Measurements from ENCODE around the gene ALDH3A2.
"Not testable (repeated sequence)": the region's sequence is repeated elsewhere in the genome, so short reads cannot be mapped to it uniquely, and the experiment has no call there.

The ALDH3A2 gene

DNA sequence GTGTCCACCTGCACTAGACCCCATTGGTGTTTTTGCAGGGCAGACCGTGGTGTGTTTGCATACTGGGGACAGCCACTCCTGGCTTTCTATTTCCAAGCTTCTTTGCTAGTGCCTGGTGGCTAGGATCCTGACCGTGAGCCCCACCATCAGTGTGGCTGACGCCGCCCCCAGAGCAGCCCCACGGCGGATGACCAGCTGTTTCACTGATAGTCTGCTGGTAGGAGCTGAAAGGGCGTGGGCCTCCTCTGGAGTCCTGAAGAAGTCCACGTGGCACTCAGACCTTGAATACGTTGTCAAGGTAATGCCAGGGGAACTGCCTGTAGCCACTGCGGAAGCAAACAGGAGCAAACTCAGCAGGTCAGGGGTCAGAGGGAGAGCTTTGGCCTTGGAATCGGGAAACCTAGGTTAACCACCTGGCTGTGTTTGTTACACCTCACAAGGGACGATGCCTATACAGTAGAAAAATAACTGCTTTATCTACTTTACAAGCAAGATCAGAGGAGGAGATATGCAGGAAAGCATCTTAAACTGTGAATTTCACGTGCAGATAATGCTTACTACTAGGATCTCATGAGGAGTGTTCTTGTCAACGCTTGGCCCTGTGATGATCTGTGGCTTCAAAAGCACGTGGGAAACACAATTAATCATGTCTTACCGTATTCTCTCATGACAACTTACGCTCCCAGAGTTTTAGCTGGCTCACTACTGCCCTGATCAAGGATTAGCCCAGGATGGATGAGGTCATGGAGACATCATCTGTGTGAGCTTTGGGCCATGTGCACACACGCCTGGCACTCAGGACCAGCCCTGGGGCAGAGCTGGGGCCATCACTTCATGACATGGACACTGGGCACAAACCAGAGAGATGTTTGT lies 30.3 kb downstream of the ALDH3A2 start:
- DNase-seq (ENCODE audit: low spot score) = no peak

GRCh38 chr17:19683117-19683516 lies 34.6 kb downstream of the ALDH3A2 start:
- DNase-seq (ENCODE audit: low spot score) = no peak

DNA sequence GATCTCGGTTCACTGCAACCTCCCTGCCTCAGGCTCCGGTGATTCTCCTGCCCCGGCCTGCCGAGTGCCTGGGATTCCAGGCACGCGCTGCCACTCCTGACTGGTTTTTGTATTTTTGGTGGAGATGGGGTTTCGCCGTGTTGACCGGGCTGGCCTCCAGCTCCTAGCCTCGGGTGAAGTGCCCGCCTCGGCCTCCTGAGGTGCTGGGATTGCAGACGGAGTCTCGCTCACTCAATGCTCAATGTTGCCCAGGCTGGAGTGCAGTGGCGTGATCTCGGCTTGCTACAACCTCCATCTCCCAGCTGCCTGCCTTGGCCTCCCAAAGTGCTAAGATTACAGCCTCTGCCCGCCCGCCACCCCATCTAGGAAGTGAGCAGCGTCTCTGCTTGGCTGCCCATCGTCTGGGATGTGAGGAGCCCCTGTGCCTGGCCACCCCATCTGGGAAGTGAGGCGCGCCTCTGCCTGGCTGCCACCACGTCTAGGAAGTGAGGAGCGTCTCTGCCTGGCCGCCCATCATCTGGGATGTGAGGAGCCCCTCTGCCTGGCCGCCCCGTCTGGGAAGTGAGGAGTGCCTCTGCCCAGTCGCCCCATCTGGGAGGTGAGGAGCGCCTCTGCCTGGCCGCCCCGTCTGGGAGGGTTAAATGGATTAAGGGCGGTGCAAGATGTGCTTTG lies 36.5 kb downstream of the ALDH3A2 start:
- DNase-seq (ENCODE audit: low spot score) = not testable (repeated sequence)

- no peak for DNase-seq (ENCODE audit: low spot score)
These were observed 38.0 kb downstream of the ALDH3A2 start for GRCh38 chr17:19686400-19687090.

DNA sequence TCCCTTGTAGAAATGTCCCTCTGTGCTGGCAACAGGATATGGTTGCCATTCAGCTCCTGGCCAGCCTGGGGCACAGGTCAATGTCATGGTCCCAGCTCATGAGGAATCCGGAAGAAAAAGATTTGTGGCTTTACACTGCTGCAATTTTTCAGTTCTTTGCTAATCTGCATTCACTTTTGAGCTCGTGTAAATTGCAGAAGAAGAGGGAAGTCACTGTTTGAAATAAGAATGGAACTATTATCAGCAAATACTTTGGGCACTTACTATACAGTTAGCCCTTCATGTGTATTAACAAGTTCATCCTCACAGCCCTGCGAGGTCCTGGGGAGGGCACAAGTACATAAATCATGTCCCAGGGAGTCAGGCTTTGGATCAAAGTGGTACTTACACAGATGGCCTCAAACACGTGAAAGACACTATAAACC lies 53.7 kb downstream of the ALDH3A2 start:
- DNase-seq (ENCODE audit: low spot score) = no peak

DNA sequence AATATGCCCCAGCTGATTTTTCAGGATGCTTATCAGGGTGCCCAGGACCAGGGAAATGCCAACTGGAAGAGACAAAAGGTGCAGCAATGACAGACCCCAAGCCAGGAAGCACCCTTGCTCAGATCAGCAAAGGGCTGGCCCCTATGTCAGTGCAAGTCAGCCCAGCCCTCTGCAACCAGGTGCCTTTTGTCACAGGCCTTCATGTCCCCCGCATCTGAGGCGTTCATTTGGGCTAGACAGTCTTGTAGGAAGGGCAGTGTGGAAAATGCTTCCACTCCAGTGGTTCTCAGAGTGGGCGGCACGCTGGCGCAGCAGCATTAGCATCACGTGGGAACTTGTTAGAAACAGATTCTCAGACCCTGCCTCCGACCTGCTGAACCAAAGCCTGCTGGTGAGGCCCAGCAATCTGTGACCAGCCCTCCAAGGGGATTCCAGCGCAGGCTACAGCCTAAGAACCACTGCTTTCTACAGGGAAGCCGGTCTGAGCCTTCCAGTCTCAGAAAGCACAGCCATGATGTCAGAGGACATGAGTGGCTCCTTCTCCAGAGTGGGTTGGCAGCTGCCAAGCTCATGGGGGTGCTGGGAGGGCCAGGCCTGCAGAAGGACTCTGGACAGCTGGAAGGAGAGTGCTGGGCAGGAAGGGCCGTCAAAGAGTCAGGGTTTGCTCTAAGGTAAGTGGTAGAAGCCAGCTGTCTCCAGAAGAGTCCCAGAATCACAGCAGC lies 54.7 kb downstream of the ALDH3A2 start:
- DNase-seq (ENCODE audit: low spot score) = no peak

DNA sequence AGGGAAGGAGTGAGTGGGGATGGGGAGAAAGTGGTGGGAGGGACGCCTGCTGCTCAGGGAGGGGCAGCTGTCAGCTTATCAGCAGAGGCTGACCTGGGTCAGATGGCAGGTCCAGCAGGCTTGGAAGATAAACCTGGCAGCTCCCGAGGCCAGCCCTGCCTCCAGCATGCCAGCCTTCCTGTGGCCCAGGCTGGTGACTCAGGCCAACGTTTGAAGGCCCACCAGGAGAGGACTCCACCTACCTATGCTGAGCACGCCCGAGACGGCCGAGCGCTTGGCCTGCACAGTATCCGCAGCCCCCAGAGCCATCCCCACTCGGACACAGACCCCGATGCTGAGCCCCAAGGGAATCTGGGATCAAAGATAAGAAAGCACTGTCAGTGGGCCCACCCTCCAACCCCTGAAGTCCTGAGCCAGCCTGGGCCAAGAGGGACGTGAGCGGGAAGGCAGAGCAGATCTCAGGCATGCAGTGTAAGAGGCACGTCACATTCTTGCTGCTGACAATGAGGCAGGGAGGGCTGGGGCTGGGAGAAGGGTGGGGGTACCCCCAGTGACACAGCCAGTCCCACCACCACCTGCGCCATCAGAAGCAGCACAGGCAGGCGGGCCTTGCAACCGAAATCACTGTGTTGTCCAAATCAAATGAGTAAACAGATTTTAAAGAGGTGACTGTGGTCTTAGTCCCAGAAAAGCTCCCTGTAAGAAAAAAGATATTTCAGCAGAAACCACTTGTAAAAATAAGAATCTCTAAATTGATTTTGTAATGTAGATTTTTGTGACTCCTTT lies 55.5 kb downstream of the ALDH3A2 start:
- DNase-seq (ENCODE audit: low spot score) = no peak

DNA sequence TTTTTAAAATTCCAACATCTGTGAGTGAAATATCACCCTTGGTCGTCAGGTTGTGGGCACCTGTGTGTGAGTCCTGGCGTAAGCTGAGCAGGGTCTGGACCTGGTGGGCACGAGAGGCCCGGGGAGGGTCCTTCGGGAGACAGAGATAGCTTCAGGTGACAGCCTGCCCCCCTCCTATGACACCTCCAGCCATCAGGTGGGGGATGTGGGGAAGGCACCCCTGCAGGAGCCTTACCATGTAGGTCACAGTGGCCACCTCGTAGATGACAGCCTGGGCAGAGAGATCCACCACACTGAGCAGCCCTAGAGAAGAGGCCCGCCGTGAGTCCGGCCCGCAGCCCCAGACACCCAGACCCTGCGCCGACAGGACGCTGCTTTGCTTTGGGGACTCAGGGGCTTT lies 56.6 kb downstream of the ALDH3A2 start:
- no peak for DNase-seq (ENCODE audit: low spot score)

DNA sequence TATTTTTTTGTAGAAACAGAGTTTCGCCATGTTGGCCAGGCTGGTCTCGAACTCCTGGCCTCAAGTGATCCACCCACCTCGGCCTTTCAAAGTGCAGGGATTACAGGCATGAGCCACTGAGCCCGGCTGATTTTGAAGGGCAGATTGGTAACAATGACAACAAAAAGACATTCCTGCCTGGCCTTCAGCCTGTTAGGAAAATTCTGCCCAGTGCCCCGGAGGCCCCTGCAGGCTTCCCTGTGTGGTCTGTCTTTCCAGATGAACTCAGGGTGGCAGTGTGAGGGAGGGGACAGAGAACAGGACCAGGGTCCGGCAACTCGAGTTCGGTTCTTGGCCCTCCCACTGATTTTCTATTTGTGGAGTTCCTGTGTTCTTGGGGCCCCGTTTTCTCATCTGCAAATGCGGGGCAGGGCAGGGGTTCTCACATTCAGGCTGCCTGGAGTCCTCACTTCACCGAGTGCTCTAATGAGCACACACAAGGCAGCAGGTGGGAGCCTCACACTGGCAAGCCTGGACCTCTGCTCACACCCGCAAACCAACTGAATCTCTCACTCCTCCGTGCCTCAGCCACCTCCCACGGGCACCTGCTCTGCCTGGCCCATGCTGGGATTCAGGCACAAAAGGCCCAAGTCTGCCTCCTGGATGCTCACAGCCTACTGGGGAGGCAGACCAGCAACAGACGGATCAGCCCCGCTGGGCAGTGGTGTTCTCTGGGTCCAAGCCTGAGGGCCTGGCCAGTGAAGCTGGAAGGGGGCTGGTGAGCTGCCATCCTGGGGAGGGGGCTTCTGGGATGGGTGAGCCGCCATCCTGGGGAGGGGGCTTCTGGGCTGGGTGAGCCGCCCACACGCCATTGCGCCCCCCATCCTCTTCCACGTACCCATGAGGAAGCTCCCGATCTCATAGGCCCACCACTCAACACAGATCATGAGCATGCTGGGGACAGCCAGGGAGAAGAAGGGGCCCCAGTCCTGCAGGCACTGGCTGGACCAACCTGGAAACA lies 57.5 kb downstream of the ALDH3A2 start:
- DNase-seq (ENCODE audit: low spot score) = no peak

DNA sequence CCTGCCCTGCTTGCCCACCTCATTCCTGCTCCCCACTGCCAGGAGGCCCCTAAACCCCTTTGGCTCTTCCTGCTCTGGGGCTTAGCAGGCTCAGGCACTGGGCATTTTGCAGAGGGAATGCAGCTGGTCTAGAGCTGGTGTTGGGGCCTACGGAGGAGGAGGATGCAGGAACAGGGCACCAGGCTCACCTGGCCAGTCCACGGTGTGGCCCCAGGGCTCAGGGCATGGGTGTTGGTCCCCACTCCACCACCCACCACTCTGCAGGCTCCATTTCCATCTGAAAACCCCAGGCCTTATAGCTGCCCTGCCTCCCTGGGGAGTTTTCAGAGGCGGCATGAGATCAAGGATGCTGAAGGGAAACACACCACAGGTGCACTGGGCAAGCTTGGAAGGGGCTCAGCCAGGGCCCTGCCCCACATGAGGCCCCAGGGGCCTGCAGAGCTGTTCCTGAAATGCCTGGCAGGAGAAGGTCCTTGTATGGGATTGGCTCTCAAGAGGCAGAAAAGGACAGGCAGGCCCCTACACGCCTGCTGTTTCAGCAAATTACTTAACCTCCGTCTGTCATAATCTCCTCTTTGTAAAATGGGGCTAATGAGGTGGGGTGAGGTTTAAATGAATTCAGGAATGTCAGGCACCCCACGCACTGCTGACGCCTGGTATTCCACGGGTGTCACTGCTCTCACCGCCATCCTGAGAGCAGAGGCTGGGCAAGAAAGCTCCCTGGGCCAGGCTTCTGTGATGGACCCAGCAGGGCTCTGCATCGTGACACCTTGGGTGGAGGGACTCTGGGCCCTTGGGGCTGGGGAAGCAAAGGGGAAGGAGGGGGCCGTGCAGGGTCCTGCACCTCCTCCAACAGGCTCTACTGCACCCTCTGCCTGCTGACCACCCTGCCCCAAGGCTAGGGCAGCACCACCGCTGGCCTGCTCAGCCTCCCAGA lies 58.5 kb downstream of the ALDH3A2 start:
- no peak for DNase-seq (ENCODE audit: low spot score)

DNA sequence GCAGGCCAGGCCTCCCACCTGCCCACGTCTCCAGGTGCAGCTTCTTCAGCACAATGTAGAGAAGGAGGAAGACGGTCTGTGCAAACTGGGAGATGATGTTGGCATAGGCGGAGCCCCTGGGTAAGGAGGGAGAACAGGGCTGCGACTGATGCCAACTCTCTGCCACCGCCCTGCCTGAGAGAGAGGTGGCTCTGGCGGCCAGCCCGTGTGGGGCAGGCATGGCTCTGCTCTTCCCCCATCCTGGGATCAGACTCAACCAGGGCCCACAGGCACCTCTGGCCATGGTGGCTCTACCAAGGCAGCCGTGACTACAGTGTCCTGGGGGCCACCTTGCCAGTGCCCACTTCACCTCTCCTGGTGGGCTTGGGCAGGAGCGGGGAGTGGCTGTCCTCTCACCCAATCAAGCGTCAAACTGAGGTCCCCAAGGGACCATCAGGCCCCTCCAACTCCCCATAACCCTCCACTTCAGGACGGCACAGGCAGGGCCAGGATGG lies 59.2 kb downstream of the ALDH3A2 start:
- DNase-seq (ENCODE audit: low spot score) = no peak

DNA sequence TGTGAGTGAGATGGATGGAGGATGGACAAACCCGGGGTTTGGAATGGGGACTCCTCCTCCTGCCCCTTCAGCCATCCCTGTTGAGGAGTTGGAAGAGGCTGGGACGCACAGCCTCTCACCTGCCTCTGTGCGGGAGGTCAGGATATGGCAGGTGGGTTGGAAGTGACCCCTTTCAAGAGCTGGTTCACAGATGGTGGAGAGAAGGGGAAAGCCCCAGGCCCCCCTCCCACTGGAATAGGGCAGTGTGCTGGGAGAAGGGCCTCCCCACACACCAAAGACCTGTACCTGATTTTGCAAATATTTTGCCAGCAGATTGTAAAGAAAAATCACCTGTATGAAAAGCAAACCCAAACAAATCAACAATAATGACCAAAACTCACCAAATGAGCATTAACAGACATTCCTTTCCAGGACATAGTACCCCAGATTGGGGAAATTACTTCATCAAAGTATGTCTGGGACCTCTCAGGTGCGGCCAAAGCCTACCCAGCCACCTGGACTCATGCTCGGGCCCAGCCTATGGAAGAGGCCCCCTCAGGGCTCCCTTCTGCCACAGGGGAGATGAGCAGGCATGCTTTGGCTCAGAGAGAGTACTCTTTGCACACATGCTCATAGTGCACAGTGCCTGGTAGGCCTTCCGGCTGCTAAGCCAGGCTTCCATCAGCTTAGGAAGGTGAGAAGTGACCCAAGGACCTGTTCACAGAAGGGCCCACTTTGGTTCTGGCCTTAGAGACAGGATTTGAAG lies 60.1 kb downstream of the ALDH3A2 start:
- DNase-seq (ENCODE audit: low spot score) = no peak

DNA sequence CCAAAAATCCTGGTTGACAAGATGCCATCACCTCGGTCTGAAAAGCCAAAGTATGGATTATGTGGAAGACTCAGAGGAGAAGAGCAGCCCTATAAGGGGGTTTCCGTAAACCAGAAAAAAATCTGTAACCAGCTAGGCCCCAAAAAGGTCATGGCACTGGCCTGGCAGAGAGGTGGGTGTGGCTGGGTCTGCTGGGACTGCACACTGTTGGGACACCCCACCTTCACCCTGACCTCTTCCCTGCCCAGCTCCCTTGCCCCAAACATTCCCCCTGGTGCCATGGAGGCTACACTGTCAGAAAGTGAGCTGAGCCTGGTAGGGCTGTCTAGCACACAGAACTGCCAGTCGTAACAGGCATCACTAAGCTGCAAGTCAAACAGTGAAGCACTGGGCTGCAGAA lies 61.3 kb downstream of the ALDH3A2 start:
- DNase-seq (ENCODE audit: low spot score) = no peak

GRCh38 chr17:19712436-19713004 lies 64.0 kb downstream of the ALDH3A2 start:
- DNase-seq (ENCODE audit: low spot score) = no peak

- DNase-seq (ENCODE audit: low spot score) = no peak
These were observed 64.9 kb downstream of the ALDH3A2 start for GRCh38 chr17:19713462-19713861.

DNA sequence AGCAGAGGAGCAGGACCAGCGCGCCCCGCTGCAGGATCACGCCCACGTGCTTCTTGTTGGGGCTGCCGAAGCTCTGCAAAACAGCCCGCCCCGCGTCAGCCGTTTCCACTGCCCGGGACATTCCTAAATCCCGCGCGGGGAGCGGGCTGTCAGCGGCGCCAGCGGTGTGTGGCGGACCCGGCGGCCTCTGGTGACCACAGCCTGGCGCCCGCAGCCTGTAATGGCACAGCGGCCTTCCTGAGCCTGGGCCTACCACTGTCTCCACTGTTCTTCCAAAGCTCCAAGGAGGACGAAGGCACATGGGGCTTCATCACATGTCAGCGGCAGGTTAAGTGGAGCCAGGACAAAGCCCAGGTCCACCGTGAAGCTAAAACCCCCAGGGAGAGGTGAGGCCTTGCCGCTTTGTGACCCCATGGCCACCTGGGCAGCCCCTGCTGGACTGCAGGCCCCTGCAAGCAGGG lies 65.4 kb downstream of the ALDH3A2 start:
- no peak for DNase-seq (ENCODE audit: low spot score)

- DNase-seq (ENCODE audit: low spot score) = no peak
These were observed 66.2 kb downstream of the ALDH3A2 start for GRCh38 chr17:19714542-19715411.
